KG1 (cell line): ENCODE measurements around the gene EMX2.

Source experiments
- DNase-seq: peaks from one replicate; lab custom pipeline; 2025; lab: John Stamatoyannopoulos, UW

The EMX2 gene

GRCh38 chr10:117544711-117545140 is 2.2 kb downstream of the EMX2 start:
- no peak for DNase-seq

- no peak for DNase-seq
Measured at GRCh38 chr10:117545141-117546019, 2.8 kb downstream of the EMX2 start.

- DNase-seq: no peak
Measured at GRCh38 chr10:117546020-117546580, 3.6 kb downstream of the EMX2 start.

- no peak for DNase-seq
Measured at GRCh38 chr10:117546581-117547015, 4.1 kb downstream of the EMX2 start.

- no peak for DNase-seq
Measured at GRCh38 chr10:117547016-117547715, 4.6 kb downstream of the EMX2 start.

GRCh38 chr10:117547716-117548668 is 5.4 kb downstream of the EMX2 start:
- no peak for DNase-seq

- no peak for DNase-seq
Measured at GRCh38 chr10:117549100-117549585, 6.6 kb downstream of the EMX2 start.

GRCh38 chr10:117550076-117550475 is 7.5 kb downstream of the EMX2 start:
- DNase-seq: no peak

- no peak for DNase-seq
Measured at GRCh38 chr10:117550599-117551329, 8.2 kb downstream of the EMX2 start.

- no peak for DNase-seq
Measured at GRCh38 chr10:117551330-117552155, 9.0 kb downstream of the EMX2 start.

- DNase-seq: no peak
Measured at GRCh38 chr10:117552156-117552631, 9.6 kb downstream of the EMX2 start.

- no peak for DNase-seq
Measured at GRCh38 chr10:117552701-117553141, 10.2 kb downstream of the EMX2 start.

- DNase-seq: no peak
Measured at GRCh38 chr10:117553142-117553814, 10.7 kb downstream of the EMX2 start.

GRCh38 chr10:117553815-117554172 is 11.2 kb downstream of the EMX2 start:
- DNase-seq: no peak

- DNase-seq: no peak
Measured at GRCh38 chr10:117554241-117554814, 11.8 kb downstream of the EMX2 start.

- DNase-seq: no peak
Measured at GRCh38 chr10:117555017-117555416, 12.5 kb downstream of the EMX2 start.

- DNase-seq: no peak
Measured at GRCh38 chr10:117555863-117556262, 13.3 kb downstream of the EMX2 start.

GRCh38 chr10:117556356-117556755 is 13.8 kb downstream of the EMX2 start:
- DNase-seq: no peak

- DNase-seq: no peak
Measured at GRCh38 chr10:117559712-117560111, 17.2 kb downstream of the EMX2 start.
